A549 (cell line): Measurements from ENCODE around the gene SRP9. TPM values are rescaled to one million over a fixed set of nuclear protein-coding genes. Genes with fewer than 3 reads are reported as not detected.
A peak's percentile ranks its signal among the peaks of the same experiment; 100 is the strongest.

Experiments used
- ATAC-seq, 2 experiments: fragments of 200-7000 bp in 1 of 2; fragments of >200 bp in 1 of 2; cut with Nextera tagmentation in 1 of 2; cut with Tn5 transposase in 1 of 2; 3 replicates each; pipeline versions ENCODE4 v1.8.0 to v1.9.1; 2018 to 2020; ENCODE audit warnings: mild to moderate bottlenecking in 1 of 2, moderate library complexity in 1 of 2
- CTCF ChIA-PET: fragments of 300-600 bp; sonication (Branson Sonifier 250); formaldehyde crosslinking; extraction: SDS; loops from one replicate; lab custom pipeline; 2021; ENCODE audit warnings: antibody characterized with exemption, inconsistent platforms; lab: Yijun Ruan, JAX
- POLR2A ChIA-PET: fragments of 350-600 bp; formaldehyde crosslinking; extraction: SDS; loops from one replicate; lab custom pipeline; 2021; ENCODE audit warnings: antibody characterized with exemption, inconsistent platforms; lab: Yijun Ruan, JAX
- DNase-seq, 2 experiments: peaks; one replicate each; pipeline versions ENCODE4 v3.0.0 to v3.0.0-alpha.2; 2011 to 2016; ENCODE audit warnings: low read depth in 1 of 2, low spot score in 1 of 2
- FAIRE-seq: peaks from 2 replicates; lab custom pipeline; 2011; peaks lifted over from hg19 to GRCh38; lab: Jason Lieb, UNC
- H3K27ac ChIP-seq, 2 experiments: fragments of >200 bp; sonication (Bioruptor Twin); formaldehyde crosslinking; 3 replicates each; pipeline ENCODE4 v1.5.1; 2016 to 2017
- H3K4me1 ChIP-seq: fragments of >200 bp; sonication (Bioruptor Twin); formaldehyde crosslinking; 3 replicates; pipeline ENCODE4 v1.6.1; 2016
- H3K4me2 ChIP-seq: fragments of >200 bp; sonication (Bioruptor Twin); formaldehyde crosslinking; 3 replicates; pipeline ENCODE4 v1.6.1; 2016
- H3K4me3 ChIP-seq: fragments of >200 bp; sonication (Bioruptor Twin); formaldehyde crosslinking; 3 replicates; pipeline ENCODE4 v1.5.1; 2016
- H3K9me3 ChIP-seq: fragments of >200 bp; sonication (Bioruptor Twin); formaldehyde crosslinking; 3 replicates; pipeline ENCODE4 v1.6.1; 2016
- ATOH8 ChIP-seq: fragments of 250-450 bp; sonication (Bioruptor Pico); IDR thresholded peaks from 2 replicates; pipeline ENCODE4 v1.5.0; 2020; ENCODE audit warnings: low read depth, mild to moderate bottlenecking, moderate library complexity
- CBX2 ChIP-seq: fragments of 200-600 bp; sonication (generic); IDR thresholded peaks from 2 replicates; pipeline ENCODE4 v1.6.1; 2016; ENCODE audit warnings: low read depth, mild to moderate bottlenecking, borderline replicate concordance
- CBX8 ChIP-seq: fragments of 200-600 bp; sonication (generic); IDR thresholded peaks from 2 replicates; pipeline ENCODE4 v1.6.1; 2016
- EP300 ChIP-seq, 2 experiments: fragments of >200 bp; sonication (Bioruptor Twin); formaldehyde crosslinking; IDR thresholded peaks; 2 replicates in 1 of 2; 3 replicates in 1 of 2; pipeline ENCODE4 v1.6.1; 2016 to 2017
- FOSL2 ChIP-seq, 2 experiments: fragments of 450-650 bp in 1 of 2; fragments of >200 bp in 1 of 2; sonication (Bioruptor Twin) in 1 of 2; formaldehyde crosslinking; IDR thresholded peaks; 2 replicates each; pipeline versions ENCODE4 v1.5.0 to v1.6.1; 2016 to 2020; ENCODE audit warnings: mild to moderate bottlenecking in 1 of 2, moderate library complexity in 1 of 2
- HES2 ChIP-seq: fragments of >200 bp; sonication (Bioruptor Twin); formaldehyde crosslinking; IDR thresholded peaks from 2 replicates; pipeline ENCODE4 v1.6.1; 2016
- HEYL ChIP-seq: fragments of 250-450 bp; sonication (Bioruptor Pico); IDR thresholded peaks from 2 replicates; pipeline ENCODE4 v1.8.0; 2021; ENCODE audit warnings: mild to moderate bottlenecking, moderate library complexity
- JUN ChIP-seq, 2 experiments: fragments of >200 bp; sonication (Bioruptor Twin); formaldehyde crosslinking; IDR thresholded peaks; 2 replicates in 1 of 2; 3 replicates in 1 of 2; pipeline ENCODE4 v1.6.1; 2016 to 2017
- JUNB ChIP-seq: fragments of >200 bp; sonication (Bioruptor Twin); formaldehyde crosslinking; IDR thresholded peaks from 2 replicates; pipeline ENCODE4 v1.6.1; 2016
- KDM5A ChIP-seq: fragments of 200-600 bp; sonication (generic); IDR thresholded peaks from 2 replicates; pipeline ENCODE4 v1.6.1; 2016; ENCODE audit warnings: antibody characterized with exemption, mild to moderate bottlenecking
- MAX ChIP-seq: IDR thresholded peaks from 2 replicates; pipeline ENCODE4 v1.6.1; 2012
- NPAS2 ChIP-seq: fragments of 250-450 bp; sonication (Bioruptor Pico); IDR thresholded peaks from 2 replicates; pipeline ENCODE4 v1.8.0; 2022; ENCODE audit warnings: mild to moderate bottlenecking, moderate library complexity, borderline replicate concordance
- ZSCAN20 ChIP-seq: fragments of 250-450 bp; sonication (Bioruptor Pico); IDR thresholded peaks from 2 replicates; pipeline ENCODE4 v1.8.0; 2022; ENCODE audit warnings: mild to moderate bottlenecking, moderate library complexity
- WGBS: methylation state at CpG from one replicate; pipeline ENCODE4 v1.1.6; 2017; ENCODE audit errors: missing lambda C conversion rate; 5-methylcytosine and 5-hydroxymethylcytosine counted together
- polyA plus RNA-seq, 4 experiments: library from polyadenylated mRNA; depleted of rRNA in 3 of 4; stranded (reverse); fragments of >200 nt; fragmentation: RNase III in 1 of 4; extraction: RNeasy Plus Mini Kit Qiagen cat#74134 plus additional on column Dnase treatment in 1 of 4; gene quantifications; 2 replicates in 3 of 4; 3 replicates in 1 of 4; pipeline ENCODE4 v1.2.3, GENCODE V29; 2011 to 2017
- TF ChIP-seq, protein P1 (sequence below): fragments of >200 bp; sonication (Bioruptor Twin); formaldehyde crosslinking; IDR thresholded peaks from 3 replicates; pipeline ENCODE4 v1.6.1; 2016
- TF ChIP-seq, protein P2 (sequence below): fragments of >200 bp; sonication (Bioruptor Twin); formaldehyde crosslinking; IDR thresholded peaks from 3 replicates; pipeline ENCODE4 v1.5.1; 2016

Gene SRP9
- polyA plus RNA-seq, 2 of the 4 experiments (the other 2 are of a cell fraction) = 352 to 629 TPM

GRCh38 chr1:225762444-225762843, 15.2 kb upstream of the SRP9 start:
- H3K4me3 ChIP-seq = no peak overlapping the region
- H3K27ac ChIP-seq = peak overlapping the region; percentile 72 to 75
- WGBS = 31% methylated on average over 5 of the region's 5 CpGs
- ChIA-PET POLR2A (interaction anchor here (0.6 to 1.6 kb wide), 4 partner anchors 16 to 347 kb away, joined by 3 to 6 read pairs (median 4); partner anchors contain the start of gene ENAH), CTCF (interaction anchor here (0.6 to 20.2 kb wide), 6 partner anchors 9 to 283 kb away, joined by 3 to 429 read pairs (median 6); partner anchors contain the start of gene EPHX1)
- H3K9me3 ChIP-seq = no peaks in the 10 kb centered on the region
- no peak for FAIRE-seq
- peak; percentile 68 to 71; a peak in 5 of 6 replicates for ATAC-seq
- peak overlapping the region; percentile 59 for H3K4me2 ChIP-seq
- DNase-seq = peak; percentile 29 to 60
- TF ChIP-seq CBX8 (no peak), EP300 (IDR thresholded peaks at IDR 0.05) (peak; percentile 22 to 32; a peak in 1 of 5 replicates), MAX (0 out of 2 replicates have a peak, but pooled peaks have one; percentile 35), ATOH8 (CRISPR knock-in tag) (no peak), HEYL (CRISPR knock-in tag) (no peak), CBX2 (no peak), FOSL2 (IDR thresholded peaks at IDR 0.05) (peak; percentile 11; the same call in 1 of the 2 replicates), FOSL2 (CRISPR knock-in tag; IDR thresholded peaks at IDR 0.05) (0 out of 2 replicates have a peak, but pooled peaks have one; percentile 8), JUN (IDR thresholded peaks at IDR 0.05) (0 out of 5 replicates have a peak, but pooled peaks of 1 of the 2 experiments have one; percentile 29), JUNB (peak; percentile 39; the same call in 1 of the 2 replicates), NPAS2 (CRISPR knock-in tag) (no peak), HES2 (no peak), KDM5A (no peak)
- TF ChIP-seq, protein P1, sequence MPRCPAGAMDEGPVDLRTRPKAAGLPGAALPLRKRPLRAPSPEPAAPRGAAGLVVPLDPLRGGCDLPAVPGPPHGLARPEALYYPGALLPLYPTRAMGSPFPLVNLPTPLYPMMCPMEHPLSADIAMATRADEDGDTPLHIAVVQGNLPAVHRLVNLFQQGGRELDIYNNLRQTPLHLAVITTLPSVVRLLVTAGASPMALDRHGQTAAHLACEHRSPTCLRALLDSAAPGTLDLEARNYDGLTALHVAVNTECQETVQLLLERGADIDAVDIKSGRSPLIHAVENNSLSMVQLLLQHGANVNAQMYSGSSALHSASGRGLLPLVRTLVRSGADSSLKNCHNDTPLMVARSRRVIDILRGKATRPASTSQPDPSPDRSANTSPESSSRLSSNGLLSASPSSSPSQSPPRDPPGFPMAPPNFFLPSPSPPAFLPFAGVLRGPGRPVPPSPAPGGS = no peak
- TF ChIP-seq, protein P2, sequence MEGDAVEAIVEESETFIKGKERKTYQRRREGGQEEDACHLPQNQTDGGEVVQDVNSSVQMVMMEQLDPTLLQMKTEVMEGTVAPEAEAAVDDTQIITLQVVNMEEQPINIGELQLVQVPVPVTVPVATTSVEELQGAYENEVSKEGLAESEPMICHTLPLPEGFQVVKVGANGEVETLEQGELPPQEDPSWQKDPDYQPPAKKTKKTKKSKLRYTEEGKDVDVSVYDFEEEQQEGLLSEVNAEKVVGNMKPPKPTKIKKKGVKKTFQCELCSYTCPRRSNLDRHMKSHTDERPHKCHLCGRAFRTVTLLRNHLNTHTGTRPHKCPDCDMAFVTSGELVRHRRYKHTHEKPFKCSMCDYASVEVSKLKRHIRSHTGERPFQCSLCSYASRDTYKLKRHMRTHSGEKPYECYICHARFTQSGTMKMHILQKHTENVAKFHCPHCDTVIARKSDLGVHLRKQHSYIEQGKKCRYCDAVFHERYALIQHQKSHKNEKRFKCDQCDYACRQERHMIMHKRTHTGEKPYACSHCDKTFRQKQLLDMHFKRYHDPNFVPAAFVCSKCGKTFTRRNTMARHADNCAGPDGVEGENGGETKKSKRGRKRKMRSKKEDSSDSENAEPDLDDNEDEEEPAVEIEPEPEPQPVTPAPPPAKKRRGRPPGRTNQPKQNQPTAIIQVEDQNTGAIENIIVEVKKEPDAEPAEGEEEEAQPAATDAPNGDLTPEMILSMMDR = no peak
- peaks cover 43% of the 10 kb centered on the region for H3K4me1 ChIP-seq

DNA sequence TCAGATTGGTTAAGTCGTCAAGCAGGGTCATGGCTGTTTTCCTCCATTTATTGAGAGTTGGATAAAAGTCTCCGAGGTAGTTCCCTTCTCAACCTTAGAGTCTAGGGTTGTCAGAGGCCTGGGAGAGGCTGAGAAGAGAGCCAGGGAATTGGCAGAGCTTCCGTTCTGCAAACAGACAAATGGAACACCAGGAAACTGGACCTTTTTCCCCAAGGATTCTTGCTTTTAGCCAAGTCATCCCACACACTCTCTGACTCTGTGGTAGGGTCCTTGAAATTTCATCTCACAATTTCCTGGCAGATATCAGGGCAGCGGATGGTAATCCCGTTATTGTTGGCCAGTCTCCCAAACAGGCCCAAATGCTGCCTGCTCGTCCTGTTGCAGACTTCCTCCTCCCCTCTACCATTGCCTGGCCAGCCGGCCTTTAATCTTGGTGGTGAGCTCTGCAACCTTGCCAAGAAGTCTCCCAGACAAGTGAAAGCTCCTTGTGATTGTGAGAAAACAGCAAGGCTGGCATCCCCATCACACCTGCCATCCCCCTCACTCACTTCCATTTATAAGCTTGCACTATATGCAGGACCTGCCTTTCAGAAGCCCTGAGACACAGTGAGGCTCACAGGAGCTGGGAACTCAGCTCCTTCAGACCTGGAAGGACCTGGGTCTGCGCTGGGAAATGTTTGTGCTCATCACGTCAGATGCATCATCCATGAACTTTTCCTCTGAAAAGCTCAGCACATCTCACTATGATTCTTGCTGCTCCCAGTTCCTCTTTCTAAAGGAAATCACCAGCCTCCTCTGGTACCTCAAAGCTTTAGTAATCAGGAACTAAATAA, 13.7 kb upstream of the SRP9 start:
- FAIRE-seq = no peak
- peak overlapping the region; percentile 7; the same call in 1 of the 3 replicates for H3K4me2 ChIP-seq
- 55% methylated on average over 9 of the region's 9 CpGs for WGBS
- peak in 1 of 2 experiments; percentile 50; a peak in 3 of 6 replicates for ATAC-seq
- peak overlapping the region; percentile 72 to 75 for H3K27ac ChIP-seq
- no peak for TF ChIP-seq ZSCAN20
- peak in 1 of 2 experiments; percentile 54 for DNase-seq
- H3K4me1 ChIP-seq = peaks cover 54% of the 10 kb centered on the region
- H3K9me3 ChIP-seq = no peaks in the 10 kb centered on the region
- ChIA-PET CTCF (interaction anchor here (0.7 to 20.2 kb wide), 11 partner anchors 8 to 284 kb away, joined by 3 to 429 read pairs (median 4); partner anchors contain the start of gene SRP9), POLR2A (interaction anchor here (1.1 kb wide), 1 partner anchor 13 kb away, joined by 4 read pairs; the partner anchor contains the start of gene SRP9)
- H3K4me3 ChIP-seq = no peak overlapping the region
